PC-3 (cell line): Measurements from ENCODE around the gene CDC34. TPM values are rescaled to one million over a fixed set of nuclear protein-coding genes. Genes with fewer than 3 reads are reported as not detected.

Experiments used
- ATAC-seq: fragments of 200-7000 bp; cut with Tn5 transposase; 2 replicates; pipeline ENCODE4 v1.9.1; 2020; ENCODE audit warnings: mild to moderate bottlenecking, moderate library complexity
- BruUV-seq: library from RNA; stranded (reverse); fragments of 400-500 nt; replicated peaks from 2 replicates; lab custom pipeline; 2021; lab: Mats Ljungman, UMichigan
- CTCF ChIA-PET: fragments of 300-600 bp; sonication (Branson Sonifier 250); formaldehyde crosslinking; loops from one replicate; lab custom pipeline; 2022; ENCODE audit warnings: antibody characterized with exemption; lab: Charles Lee
- POLR2A ChIA-PET: fragments of 300-600 bp; sonication (Branson Sonifier 250); formaldehyde crosslinking; loops from one replicate; lab custom pipeline; 2022; ENCODE audit warnings: antibody characterized with exemption; ENCODE audit not compliant: unreplicated experiment; lab: Charles Lee
- DNase-seq: peaks from one replicate; pipeline ENCODE4 v3.0.0-alpha.2; 2015
- H2AFZ ChIP-seq: fragments of 300-600 bp; sonication (generic); 2 replicates; pipeline ENCODE4 v1.6.0; 2016; ENCODE audit warnings: antibody characterized with exemption, low read length
- H3F3A ChIP-seq: fragments of 300-600 bp; sonication (generic); one replicate; pipeline ENCODE4 v1.6.0; 2017; ENCODE audit warnings: antibody characterized with exemption, low read length, control low read depth, mild to moderate bottlenecking; ENCODE audit not compliant: unreplicated experiment
- H3K27ac ChIP-seq: fragments of 300-600 bp; sonication (generic); 2 replicates; pipeline ENCODE4 v1.5.1; 2016; ENCODE audit warnings: mild to moderate bottlenecking, low read length
- H3K27me3 ChIP-seq: fragments of 300-600 bp; sonication (generic); 2 replicates; pipeline ENCODE4 v1.6.1; 2016; ENCODE audit warnings: low read length, mixed read lengths
- H3K36me3 ChIP-seq: fragments of 300-600 bp; sonication (generic); 2 replicates; pipeline ENCODE4 v1.6.1; 2016; ENCODE audit warnings: low read depth, mixed run types, low read length, mixed read lengths
- H3K4me1 ChIP-seq: fragments of 300-600 bp; sonication (generic); 2 replicates; pipeline ENCODE4 v1.5.1; 2016; ENCODE audit warnings: low read length; ENCODE audit not compliant: insufficient read depth
- H3K4me2 ChIP-seq: fragments of 300-600 bp; sonication (generic); 2 replicates; pipeline ENCODE4 v1.6.0; 2016; ENCODE audit warnings: low read length
- H3K4me3 ChIP-seq: fragments of 300-600 bp; sonication (generic); 2 replicates; pipeline ENCODE4 v1.5.1; 2016; ENCODE audit warnings: mild to moderate bottlenecking, low read length, mixed read lengths
- H3K79me2 ChIP-seq: fragments of 300-600 bp; sonication (generic); 2 replicates; pipeline ENCODE4 v1.6.1; 2017; ENCODE audit warnings: low read length, mixed read lengths
- H3K9ac ChIP-seq: fragments of 300-600 bp; sonication (generic); 2 replicates; pipeline ENCODE4 v1.6.0; 2016; ENCODE audit warnings: mild to moderate bottlenecking, low read length
- H3K9me2 ChIP-seq: fragments of 300-600 bp; sonication (generic); replicated peaks from 2 replicates; pipeline ENCODE4 v1.6.1; 2016; ENCODE audit warnings: mixed run types, low read length, mixed read lengths
- H3K9me3 ChIP-seq: fragments of 300-600 bp; sonication (generic); 2 replicates; pipeline ENCODE4 v1.6.1; 2016; ENCODE audit warnings: low read length, mixed read lengths
- H4K20me1 ChIP-seq: fragments of 300-600 bp; sonication (generic); 2 replicates; pipeline ENCODE4 v1.6.1; 2016; ENCODE audit warnings: low read length, mixed read lengths
- CTCF ChIP-seq: fragments of 300-600 bp; sonication (generic); conservative IDR thresholded peaks from 2 replicates; pipeline ENCODE4 v1.5.1; 2017; ENCODE audit warnings: antibody characterized with exemption, low read depth, mild to moderate bottlenecking, low read length
- EZH2 ChIP-seq: fragments of 300-600 bp; sonication (generic); IDR thresholded peaks from one replicate; pipeline ENCODE4 v1.6.1; 2017; ENCODE audit warnings: antibody characterized with exemption, mild to moderate bottlenecking, low read length; ENCODE audit not compliant: unreplicated experiment
- EZH2phosphoT487 ChIP-seq: fragments of 300-600 bp; sonication (generic); IDR thresholded peaks from 2 replicates; pipeline ENCODE4 v1.6.1; 2018; ENCODE audit warnings: mild to moderate bottlenecking, antibody characterized with exemption, low read length, borderline replicate concordance
- intact Hi-C: fragments of 100-400 bp; cut with micrococcal nuclease; formaldehyde crosslinking; loops from 2 replicates; pipeline ENCODE4 v1.9.0; 2023
- total RNA-seq: library from RNA; depleted of rRNA; stranded (reverse); fragments of >200 nt; gene quantifications from 2 replicates; pipeline ENCODE4 v1.2.3, GENCODE V29; 2014

CDC34 gene
- total RNA-seq, 1 experiment from 2014 or later = 119 TPM

DNA sequence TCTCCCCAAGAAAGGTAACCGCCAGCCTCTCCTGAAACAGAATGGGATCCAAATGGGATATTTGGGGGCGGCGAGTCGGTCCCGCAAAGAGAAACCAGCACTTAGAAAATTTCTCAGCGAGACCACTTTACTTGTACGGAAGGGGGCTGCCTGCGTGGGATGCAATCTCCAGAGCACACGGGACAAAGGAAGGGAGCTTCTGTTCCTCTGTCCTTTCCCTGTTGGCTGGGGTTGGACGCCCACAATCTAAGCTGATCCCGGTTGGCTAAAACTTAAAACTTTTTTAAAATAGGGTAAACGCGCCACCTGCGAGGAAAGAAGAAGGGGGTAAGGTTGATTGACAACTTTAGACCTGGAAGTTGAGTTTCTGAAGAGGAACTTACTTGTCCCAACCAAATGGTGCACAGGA is 40.0 kb downstream of the CDC34 start:
- H3K36me3 ChIP-seq = no peaks in the 10 kb centered on the region
- H3K9ac ChIP-seq = peak overlapping the region; percentile 64
- H3F3A ChIP-seq = no peaks in the 10 kb centered on the region
- peak; percentile 56 for DNase-seq
- H3K27me3 ChIP-seq = no peaks in the 10 kb centered on the region
- BruUV-seq = no TSS peak
- ChIA-PET POLR2A (interaction anchor here (0.6 kb wide), 1 partner anchor 110 kb away, joined by 4 read pairs; no protein-coding TSS in a partner anchor), CTCF (interaction anchor here (0.5 kb wide), 1 partner anchor 198 kb away, joined by 7 read pairs; no protein-coding TSS in a partner anchor)
- no peaks in the 10 kb centered on the region for H3K9me2 ChIP-seq
- H3K4me1 ChIP-seq = peaks cover 15% of the 10 kb centered on the region
- TF ChIP-seq CTCF (no peak), EZH2 (no peak), EZH2phosphoT487 (no peak)
- H3K79me2 ChIP-seq = peaks cover 41% of the 10 kb centered on the region
- peaks cover 30% of the 10 kb centered on the region for H4K20me1 ChIP-seq
- peak overlapping the region; percentile 86 for H3K4me2 ChIP-seq
- peak; percentile 21 for ATAC-seq
- H3K4me3 ChIP-seq = peak overlapping the region; percentile 72
- peak overlapping the region; percentile 68 for H2AFZ ChIP-seq
- no peaks in the 10 kb centered on the region for H3K9me3 ChIP-seq
- intact Hi-C loops = loop anchor here (10.0 kb wide), 1 partner anchor 63 kb away; the partner anchor contains the start of genes FGF22 and POLRMT
- H3K27ac ChIP-seq = peak overlapping the region; percentile 44

DNA sequence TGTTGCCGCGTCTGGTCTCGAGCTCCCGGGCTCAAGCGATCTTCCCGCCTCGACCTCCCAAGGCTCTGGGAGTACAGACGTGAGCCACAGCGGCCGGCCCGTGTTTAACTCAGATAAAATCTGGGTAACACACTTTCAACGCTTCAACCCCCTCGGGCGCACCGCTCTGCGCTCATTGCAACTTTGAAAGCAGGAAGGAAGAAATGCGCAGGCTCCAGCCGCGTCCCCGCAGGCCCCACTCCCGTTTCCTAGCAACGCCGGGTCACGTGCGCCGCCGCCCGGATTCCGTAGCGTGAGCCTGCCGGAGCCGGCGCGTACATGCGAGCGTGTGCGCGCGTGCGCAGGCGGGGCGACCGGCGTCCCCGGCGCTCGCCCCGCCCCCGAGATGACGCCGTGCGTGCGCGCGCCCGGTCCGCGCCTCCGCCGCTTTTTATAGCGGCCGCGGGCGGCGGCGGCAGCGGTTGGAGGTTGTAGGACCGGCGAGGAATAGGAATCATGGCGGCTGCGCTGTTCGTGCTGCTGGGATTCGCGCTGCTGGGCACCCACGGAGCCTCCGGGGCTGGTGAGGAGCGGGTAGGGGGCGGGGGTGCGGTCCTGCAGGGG is 40.7 kb downstream of the CDC34 start, which contains the start of gene BSG:
TSS of gene BSG (plus strand) at position 457 of the 603 bp plus-strand sequence. CDS start at position 496, 39 bp downstream.
- peak within 1 kb of the TSS; percentile 68 for H2AFZ ChIP-seq
- ATAC-seq (peak; percentile 45), DNase-seq (peak; percentile 95)
- H3F3A ChIP-seq = no peaks in the 10 kb centered on the region
- H3K36me3 ChIP-seq = no peaks in the 10 kb centered on the region
- no peaks in the 10 kb centered on the region for H3K9me3 ChIP-seq
- no TSS peak for BruUV-seq
- H3K27me3 ChIP-seq = no peaks in the 10 kb centered on the region
- peaks cover 20% of the 10 kb centered on the region for H3K4me1 ChIP-seq
- peaks cover 48% of the 10 kb centered on the region for H3K79me2 ChIP-seq
- H3K4me3 ChIP-seq = peak within 1 kb of the TSS; percentile 93
- ChIA-PET POLR2A (interaction anchor here (0.6 kb wide), 1 partner anchor 109 kb away, joined by 4 read pairs; no protein-coding TSS in a partner anchor), CTCF (no interaction called here)
- peaks cover 36% of the 10 kb centered on the region for H4K20me1 ChIP-seq
- H3K4me2 ChIP-seq = peak within 1 kb of the TSS; percentile 98
- intact Hi-C loops = loop anchor here (10.0 kb wide), 1 partner anchor 63 kb away; the partner anchor contains the start of genes FGF22 and POLRMT
- H3K9me2 ChIP-seq = no peaks in the 10 kb centered on the region
- H3K27ac ChIP-seq = peak within 1 kb of the TSS; percentile 44
- peak within 1 kb of the TSS; percentile 97 for H3K9ac ChIP-seq
- TF ChIP-seq CTCF = no peak
- no peak for TF ChIP-seq EZH2phosphoT487
- TF ChIP-seq EZH2 = no peak
